Glutamatergic neuron (in vitro differentiated cells): ENCODE results near the gene ZNF790. TPM values are rescaled to one million over a fixed set of nuclear protein-coding genes. Genes with fewer than 3 reads are reported as not detected.

Source experiments
- DNase-seq: peaks from one replicate; pipeline ENCODE4 v3.0.0; 2022
- H3K27ac Mint-ChIP-seq: one replicate; pipeline ENCODE4 v1.8.0; 2020; ENCODE audit warnings: mild to moderate bottlenecking, mixed read lengths, inconsistent platforms; ENCODE audit not compliant: unreplicated experiment
- H3K27me3 Mint-ChIP-seq: one replicate; pipeline ENCODE4 v1.8.0; 2020; ENCODE audit warnings: mild to moderate bottlenecking, moderate library complexity, mixed read lengths, inconsistent platforms; ENCODE audit not compliant: unreplicated experiment
- H3K36me3 Mint-ChIP-seq: one replicate; pipeline ENCODE4 v1.8.0; 2020; ENCODE audit warnings: mild to moderate bottlenecking, mixed read lengths, inconsistent platforms; ENCODE audit not compliant: unreplicated experiment
- H3K4me1 Mint-ChIP-seq: one replicate; pipeline ENCODE4 v1.8.0; 2020; ENCODE audit warnings: mild to moderate bottlenecking, low read depth, mixed read lengths, inconsistent platforms; ENCODE audit not compliant: unreplicated experiment
- H3K4me3 Mint-ChIP-seq: one replicate; pipeline ENCODE4 v1.8.0; 2020; ENCODE audit warnings: mild to moderate bottlenecking, mixed read lengths, inconsistent platforms; ENCODE audit not compliant: unreplicated experiment
- H3K9me3 Mint-ChIP-seq: one replicate; pipeline ENCODE4 v1.8.0; 2020; ENCODE audit warnings: mild to moderate bottlenecking, moderate library complexity, mixed read lengths, inconsistent platforms; ENCODE audit not compliant: unreplicated experiment
- CTCF ChIP-seq: fragments of 200-600 bp; sonication (generic); IDR thresholded peaks from one replicate; pipeline ENCODE4 v1.5.0; 2021; ENCODE audit not compliant: partially characterized antibody, unreplicated experiment
- total RNA-seq: library from RNA; stranded (reverse); fragmentation: NEBNext Ultra II Directional; extraction: Animal tissue kit (Norgen Biotek cat#: 25700); gene quantifications from one replicate; pipeline ENCODE4 v1.2.1, GENCODE V29; 2021; ENCODE audit not compliant: unreplicated experiment

ZNF790 gene
- total RNA-seq, 1 donor from 2014 or later, result 13.3 TPM

DNA sequence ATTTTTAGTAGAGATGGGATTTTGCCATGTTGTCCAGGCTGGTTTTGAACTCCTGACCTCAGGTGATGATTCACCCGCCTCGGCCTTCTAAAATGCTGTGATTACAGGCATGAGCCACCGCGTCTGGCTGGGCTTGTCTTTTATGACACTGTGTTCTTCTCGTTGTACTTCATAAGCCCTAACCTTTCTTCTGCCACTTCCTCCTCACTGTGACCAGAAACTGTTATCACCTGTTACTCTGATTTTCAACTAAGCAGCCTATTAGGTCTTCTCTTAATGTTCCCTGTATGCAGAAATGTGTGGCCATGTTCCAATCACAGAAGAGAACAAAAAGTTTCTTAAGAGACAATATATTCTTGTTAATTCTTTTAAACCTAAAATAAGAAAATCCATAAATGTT is 16.4 kb downstream of the ZNF790 start:
- Mint-ChIP-seq H3K4me3 (no peak overlapping the region), H3K4me1 (no peaks in the 10 kb centered on the region), H3K9me3 (peaks cover 46% of the 10 kb centered on the region), H3K27me3 (peaks cover 5% of the 10 kb centered on the region), H3K27ac (no peak overlapping the region), H3K36me3 (peaks cover 67% of the 10 kb centered on the region)
- no peak for DNase-seq
- no peak for TF ChIP-seq CTCF

DNA sequence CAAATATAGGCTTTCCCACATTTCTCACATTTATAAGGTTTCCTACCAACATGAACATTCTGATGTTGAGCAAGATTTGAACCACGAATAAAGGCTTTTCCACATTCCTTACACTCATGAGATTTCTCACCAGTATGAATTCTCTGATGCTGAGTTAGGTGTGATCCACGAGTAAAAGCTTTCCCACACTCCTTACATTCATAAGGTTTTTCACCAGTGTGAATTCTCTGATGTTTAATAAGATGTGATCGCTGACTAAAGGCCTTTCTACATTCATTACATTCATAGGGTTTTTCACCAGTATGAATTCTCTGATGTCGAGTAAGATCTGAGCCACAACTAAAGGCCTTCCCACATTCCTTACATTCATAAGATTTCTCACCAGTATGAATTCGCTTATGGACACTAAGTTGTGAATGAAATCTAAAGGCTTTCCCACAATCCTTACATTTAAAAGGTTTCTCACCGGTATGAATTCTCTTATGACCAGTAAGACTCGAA is 19.0 kb downstream of the ZNF790 start:
- no peaks in the 10 kb centered on the region for H3K4me1 Mint-ChIP-seq
- peaks cover 33% of the 10 kb centered on the region for H3K9me3 Mint-ChIP-seq
- H3K36me3 Mint-ChIP-seq, result peaks cover 48% of the 10 kb centered on the region
- H3K4me3 Mint-ChIP-seq, result no peak overlapping the region
- peaks cover 2% of the 10 kb centered on the region for H3K27me3 Mint-ChIP-seq
- H3K27ac Mint-ChIP-seq, result no peak overlapping the region
- TF ChIP-seq CTCF, result no peak
- DNase-seq, result no peak

DNA sequence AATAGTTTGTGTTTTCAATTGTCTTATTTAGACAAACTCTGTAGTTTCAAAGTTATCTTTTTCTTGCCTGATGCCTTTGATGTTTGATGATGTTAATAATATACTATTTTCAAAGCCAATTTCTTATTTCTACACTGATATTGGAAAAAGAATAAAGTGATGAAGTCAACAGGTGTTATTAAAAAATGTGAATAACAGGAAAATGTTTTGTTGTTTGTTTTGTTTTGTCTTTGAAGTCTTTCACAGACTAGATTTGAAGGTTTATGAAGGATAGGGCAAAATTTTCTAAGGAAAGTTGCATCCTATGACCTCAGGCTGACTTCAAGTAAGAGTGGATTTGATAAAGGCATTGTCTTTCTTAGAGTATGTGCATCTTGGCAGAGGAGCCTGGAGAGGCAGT is 31.2 kb downstream of the ZNF790 start:
- peaks cover 26% of the 10 kb centered on the region for H3K36me3 Mint-ChIP-seq
- no peaks in the 10 kb centered on the region for H3K27me3 Mint-ChIP-seq
- H3K27ac Mint-ChIP-seq, result no peak overlapping the region
- H3K9me3 Mint-ChIP-seq, result peaks cover 15% of the 10 kb centered on the region
- no peak for DNase-seq
- no peak for TF ChIP-seq CTCF
- H3K4me1 Mint-ChIP-seq, result no peaks in the 10 kb centered on the region
- H3K4me3 Mint-ChIP-seq, result no peak overlapping the region

- H3K9me3 Mint-ChIP-seq, result peaks cover 13% of the 10 kb centered on the region
- H3K27ac Mint-ChIP-seq, result no peak overlapping the region
- H3K4me1 Mint-ChIP-seq, result no peaks in the 10 kb centered on the region
- H3K36me3 Mint-ChIP-seq, result peaks cover 16% of the 10 kb centered on the region
- no peak for DNase-seq
- peak; percentile 11 for TF ChIP-seq CTCF
- H3K27me3 Mint-ChIP-seq, result no peaks in the 10 kb centered on the region
- H3K4me3 Mint-ChIP-seq, result no peak overlapping the region
Measured at GRCh38 chr19:36805364-36805763, 32.8 kb downstream of the ZNF790 start.

GRCh38 chr19:36797786-36798108 is 40.4 kb downstream of the ZNF790 start:
- DNase-seq, result no peak
- H3K27ac Mint-ChIP-seq, result peak overlapping the region; percentile 64
- peaks cover 23% of the 10 kb centered on the region for H3K36me3 Mint-ChIP-seq
- peaks cover 9% of the 10 kb centered on the region for H3K9me3 Mint-ChIP-seq
- no peaks in the 10 kb centered on the region for H3K27me3 Mint-ChIP-seq
- TF ChIP-seq CTCF, result no peak
- H3K4me3 Mint-ChIP-seq, result peak overlapping the region; percentile 88
- no peaks in the 10 kb centered on the region for H3K4me1 Mint-ChIP-seq
